ENCODE results near the gene CLMN.

CLMN gene

GRCh38 chr14:95319312-95320077 is at the start of gene CLMN:
Gene CLMN (minus strand): TSS chr14:95319908. CDS start chr14:95319792, 116 bp downstream.
- peak in 1 of 2 donors; percentile 7 for DNase-seq (ENCODE audit: low read depth in 2 of 2)

- no peak for DNase-seq (ENCODE audit: low read depth in 2 of 2)
These were observed 45.7 kb upstream of the CLMN start for GRCh38 chr14:95365401-95365800.

- no peak for DNase-seq (ENCODE audit: low read depth in 2 of 2)
These were observed 44.9 kb upstream of the CLMN start for GRCh38 chr14:95364481-95365209.

GRCh38 chr14:95363468-95363954 is 43.8 kb upstream of the CLMN start:
- DNase-seq (ENCODE audit: low read depth in 2 of 2) = no peak

GRCh38 chr14:95362138-95362494 is 42.4 kb upstream of the CLMN start:
- no peak for DNase-seq (ENCODE audit: low read depth in 2 of 2)

- DNase-seq (ENCODE audit: low read depth in 2 of 2) = peak; percentile 22 to 32
These were observed 41.8 kb upstream of the CLMN start for GRCh38 chr14:95361373-95362137.

- DNase-seq (ENCODE audit: low read depth in 2 of 2) = no peak
These were observed 41.1 kb upstream of the CLMN start for GRCh38 chr14:95360828-95361227.

GRCh38 chr14:95359994-95360826 is 40.5 kb upstream of the CLMN start:
- no peak for DNase-seq (ENCODE audit: low read depth in 2 of 2)

- no peak for DNase-seq (ENCODE audit: low read depth in 2 of 2)
These were observed 36.6 kb upstream of the CLMN start for GRCh38 chr14:95356245-95356869.

- no peak for DNase-seq (ENCODE audit: low read depth in 2 of 2)
These were observed 35.7 kb upstream of the CLMN start for GRCh38 chr14:95355422-95355821.

- DNase-seq (ENCODE audit: low read depth in 2 of 2) = no peak
These were observed 35.1 kb upstream of the CLMN start for GRCh38 chr14:95354834-95355233.

- no peak for DNase-seq (ENCODE audit: low read depth in 2 of 2)
These were observed 34.0 kb upstream of the CLMN start for GRCh38 chr14:95353664-95354063.

- no peak for DNase-seq (ENCODE audit: low read depth in 2 of 2)
These were observed 33.3 kb upstream of the CLMN start for GRCh38 chr14:95353007-95353406.

GRCh38 chr14:95352481-95352880 is 32.8 kb upstream of the CLMN start:
- no peak for DNase-seq (ENCODE audit: low read depth in 2 of 2)

- DNase-seq (ENCODE audit: low read depth in 2 of 2) = no peak
These were observed 29.5 kb upstream of the CLMN start for GRCh38 chr14:95349241-95349640.

GRCh38 chr14:95348395-95349080 is 28.8 kb upstream of the CLMN start:
- no peak for DNase-seq (ENCODE audit: low read depth in 2 of 2)

- DNase-seq (ENCODE audit: low read depth in 2 of 2) = no peak
These were observed 27.1 kb upstream of the CLMN start for GRCh38 chr14:95346820-95347219.

GRCh38 chr14:95346266-95346665 is 26.6 kb upstream of the CLMN start:
- no peak for DNase-seq (ENCODE audit: low read depth in 2 of 2)

GRCh38 chr14:95345032-95345431 is 25.3 kb upstream of the CLMN start:
- no peak for DNase-seq (ENCODE audit: low read depth in 2 of 2)

- no peak for DNase-seq (ENCODE audit: low read depth in 2 of 2)
These were observed 24.8 kb upstream of the CLMN start for GRCh38 chr14:95344536-95344935.

All from stimulated activated CD4-positive, alpha-beta T cell treated with anti-CD3 and anti-CD28 coated beads, Interleukin-15, amount 100 ng/mL, for 48 hours (primary cell).